IMR-90 (cell line): ENCODE measurements around the gene EPOP. TPM values are rescaled to one million over a fixed set of nuclear protein-coding genes. Genes with fewer than 3 reads are reported as not detected.
A peak's percentile ranks its signal among the peaks of the same experiment; 100 is the strongest.

Source experiments
- ATAC-seq: fragments of 200-7000 bp; cut with Tn5 transposase; 2 replicates; pipeline ENCODE4 v1.9.1; 2020; ENCODE audit warnings: low read depth, mild to moderate bottlenecking, moderate library complexity
- BruUV-seq: library from RNA; stranded (reverse); fragments of 400-500 nt; replicated peaks from 2 replicates; lab custom pipeline; 2021; lab: Mats Ljungman, UMichigan
- CTCF ChIA-PET: fragments of 300-600 bp; formaldehyde crosslinking; extraction: SDS; loops from one replicate; lab custom pipeline; 2021; ENCODE audit warnings: antibody characterized with exemption; lab: Yijun Ruan, JAX
- POLR2A ChIA-PET: fragments of 300-600 bp; sonication (Branson Sonifier 250); formaldehyde crosslinking; loops from one replicate; lab custom pipeline; 2022; ENCODE audit warnings: antibody characterized with exemption; ENCODE audit not compliant: unreplicated experiment; lab: Charles Lee
- DNase-seq: peaks from one replicate; pipeline ENCODE4 v3.0.0; 2013
- H2AFZ ChIP-seq: replicated peaks from 2 replicates; pipeline ENCODE3; 2013; ENCODE audit warnings: low read length, mild to moderate bottlenecking; ENCODE audit not compliant: poor library complexity
- H2AK5ac ChIP-seq: 2 replicates; pipeline ENCODE4 v1.6.1; 2013; ENCODE audit warnings: low read depth, low read length, inconsistent platforms
- H2AK9ac ChIP-seq: replicated peaks from 2 replicates; pipeline ENCODE3; 2013; ENCODE audit warnings: mild to moderate bottlenecking, low read depth, low read length, moderate library complexity; ENCODE audit not compliant: poor library complexity
- H2BK120ac ChIP-seq: 2 replicates; pipeline ENCODE4 v1.6.1; 2013; ENCODE audit warnings: low read depth, low read length, inconsistent platforms
- H2BK15ac ChIP-seq: 3 replicates; pipeline ENCODE4 v1.6.1; 2013; ENCODE audit warnings: low read depth, low read length, inconsistent platforms
- H2BK20ac ChIP-seq: 2 replicates; pipeline ENCODE4 v1.6.1; 2013; ENCODE audit warnings: low read depth, mild to moderate bottlenecking, inconsistent platforms, low read length, moderate library complexity
- H2BK5ac ChIP-seq: 2 replicates; pipeline ENCODE4 v1.6.1; 2013; ENCODE audit warnings: mild to moderate bottlenecking, low read depth, low read length, inconsistent platforms; ENCODE audit not compliant: poor library complexity, severe bottlenecking
- H3K14ac ChIP-seq: replicated peaks from 2 replicates; pipeline ENCODE4 v1.6.1; 2013; ENCODE audit warnings: low read depth, low read length, inconsistent platforms
- H3K18ac ChIP-seq: 2 replicates; pipeline ENCODE4 v1.6.1; 2013; ENCODE audit warnings: low read depth, low read length, control low read depth
- H3K23ac ChIP-seq: 2 replicates; pipeline ENCODE4 v1.6.1; 2013; ENCODE audit warnings: low read depth, low read length, inconsistent platforms
- H3K27ac ChIP-seq: 2 replicates; pipeline ENCODE4 v1.5.1; 2013; ENCODE audit warnings: mild to moderate bottlenecking, control low read depth, low read length; ENCODE audit not compliant: insufficient read depth
- H3K27me3 ChIP-seq: 2 replicates; pipeline ENCODE4 v1.6.1; 2013; ENCODE audit warnings: low read length; ENCODE audit not compliant: control insufficient read depth, insufficient read depth
- H3K36me3 ChIP-seq: 2 replicates; pipeline ENCODE4 v1.6.1; 2013; ENCODE audit warnings: low read length, mixed read lengths; ENCODE audit not compliant: control insufficient read depth, insufficient read depth
- H3K4ac ChIP-seq: 2 replicates; pipeline ENCODE4 v1.6.1; 2013; ENCODE audit warnings: low read depth, low read length, inconsistent platforms
- H3K4me1 ChIP-seq: 2 replicates; pipeline ENCODE4 v1.6.1; 2013; ENCODE audit warnings: low read length, mixed read lengths; ENCODE audit not compliant: control insufficient read depth, insufficient read depth
- H3K4me2 ChIP-seq: 2 replicates; pipeline ENCODE4 v1.6.1; 2013; ENCODE audit warnings: low read depth, mild to moderate bottlenecking, control low read depth, low read length, moderate library complexity
- H3K4me3 ChIP-seq: 2 replicates; pipeline ENCODE4 v1.5.1; 2013; ENCODE audit warnings: low read depth, mild to moderate bottlenecking, control low read depth, low read length, moderate library complexity; ENCODE audit not compliant: insufficient read depth
- H3K56ac ChIP-seq: 2 replicates; pipeline ENCODE4 v1.6.1; 2013; ENCODE audit warnings: low read length, inconsistent platforms; ENCODE audit not compliant: insufficient read depth; ENCODE audit errors: extremely low read depth
- H3K79me1 ChIP-seq, 2 experiments: 2 replicates each; pipeline ENCODE4 v1.6.1; 2013; ENCODE audit warnings: low read length in 2 of 2, inconsistent platforms in 1 of 2, low read depth in 1 of 2
- H3K9ac ChIP-seq: 2 replicates; pipeline ENCODE4 v1.6.1; 2013; ENCODE audit warnings: low read depth, low read length, control low read depth
- H3K9me1 ChIP-seq: 2 replicates; pipeline ENCODE4 v1.6.1; 2013; ENCODE audit warnings: low read length, inconsistent platforms; ENCODE audit not compliant: insufficient read depth
- H3K9me3 ChIP-seq: 2 replicates; pipeline ENCODE4 v1.6.1; 2013; ENCODE audit warnings: low read length; ENCODE audit not compliant: control insufficient read depth, insufficient read depth
- H4K20me1 ChIP-seq: 2 replicates; pipeline ENCODE4 v1.6.1; 2013; ENCODE audit warnings: low read length, inconsistent platforms; ENCODE audit not compliant: insufficient read depth
- H4K5ac ChIP-seq: 2 replicates; pipeline ENCODE4 v1.6.1; 2013; ENCODE audit warnings: mild to moderate bottlenecking, low read depth, low read length, control low read depth
- H4K8ac ChIP-seq, 2 experiments: 2 replicates each; pipeline ENCODE4 v1.6.1; 2013; ENCODE audit warnings: low read depth in 2 of 2, low read length in 2 of 2, control low read depth in 1 of 2, inconsistent platforms in 1 of 2
- H4K91ac ChIP-seq: 2 replicates; pipeline ENCODE4 v1.6.1; 2013; ENCODE audit warnings: low read depth, low read length, inconsistent platforms; ENCODE audit not compliant: insufficient read depth
- CEBPB ChIP-seq: IDR thresholded peaks from 2 replicates; pipeline ENCODE4 v1.6.1; 2012; ENCODE audit warnings: low read depth, low read length, improper control_type of control experiment
- CTCF ChIP-seq: conservative IDR thresholded peaks from 2 replicates; pipeline ENCODE4 v1.5.1; 2012; ENCODE audit warnings: mild to moderate bottlenecking, low read depth, low read length, improper control_type of control experiment
- FOS ChIP-seq: fragments of 150-350 bp; IDR thresholded peaks from 2 replicates; pipeline ENCODE4 v1.6.1; 2016; ENCODE audit warnings: low read depth, low read length
- MAFK ChIP-seq: IDR thresholded peaks from 2 replicates; pipeline ENCODE4 v1.6.1; 2012; ENCODE audit warnings: low read depth, low read length, improper control_type of control experiment
- MAZ ChIP-seq: IDR thresholded peaks from 2 replicates; pipeline ENCODE4 v1.6.1; 2012; ENCODE audit warnings: low read depth, mild to moderate bottlenecking, low read length, improper control_type of control experiment, moderate library complexity, borderline replicate concordance
- MXI1 ChIP-seq: IDR thresholded peaks from 2 replicates; pipeline ENCODE4 v1.6.1; 2012; ENCODE audit warnings: low read depth, mild to moderate bottlenecking, low read length, moderate library complexity, borderline replicate concordance
- NFE2L2 ChIP-seq: fragments of 150-350 bp; IDR thresholded peaks from 2 replicates; pipeline ENCODE4 v1.6.1; 2016; ENCODE audit warnings: low read depth, mild to moderate bottlenecking, low read length
- POLR2A ChIP-seq: IDR thresholded peaks from 2 replicates; pipeline ENCODE4 v1.6.1; 2012; ENCODE audit warnings: mild to moderate bottlenecking, low read depth, low read length
- RCOR1 ChIP-seq: IDR thresholded peaks from 2 replicates; pipeline ENCODE4 v1.6.1; 2012; ENCODE audit warnings: mild to moderate bottlenecking, low read length, improper control_type of control experiment; ENCODE audit not compliant: insufficient replicate concordance
- SMC3 ChIP-seq: fragments of 150-350 bp; IDR thresholded peaks from 2 replicates; pipeline ENCODE4 v1.6.1; 2016; ENCODE audit warnings: low read depth, mild to moderate bottlenecking, antibody characterized with exemption, low read length, moderate library complexity
- USF2 ChIP-seq: fragments of 150-350 bp; IDR thresholded peaks from 2 replicates; pipeline ENCODE4 v1.6.1; 2017; ENCODE audit warnings: mild to moderate bottlenecking, antibody characterized with exemption, low read length, low read depth
- WGBS, 2 experiments: methylation state at CpG; one replicate each; pipeline versions ENCODE4 v1.1.5 to v1.1.7; 2013; ENCODE audit warnings: missing lambda C conversion rate in 2 of 2; ENCODE audit not compliant: insufficient read length in 1 of 2; ENCODE audit errors: extremely low coverage in 2 of 2; 5-methylcytosine and 5-hydroxymethylcytosine counted together
- dilution Hi-C: fragments of 300-500 bp; cut with HindIII; formaldehyde crosslinking; loops from one replicate; pipeline ENCODE4 v1.14.3; 2018; ENCODE audit warnings: low sequenced_read_pairs; ENCODE audit not compliant: unreplicated experiment
- in situ Hi-C: fragments of 300-500 bp; cut with MboI; formaldehyde crosslinking; loops from 3 replicates; pipeline ENCODE4 v1.14.3; 2019; ENCODE audit warnings: low sequenced_read_pairs, inconsistent platforms, mixed read lengths
- intact Hi-C: fragments of 100-400 bp; cut with micrococcal nuclease; formaldehyde crosslinking; loops from 2 replicates; pipeline ENCODE4 v1.10.0; 2022
- polyA plus RNA-seq, 3 experiments: library from polyadenylated mRNA; depleted of rRNA; stranded (reverse); fragments of >200 nt; gene quantifications; 2 replicates each; pipeline ENCODE4 v1.2.3, GENCODE V29; 2012; ENCODE audit warnings: low replicate concordance in 1 of 3
- total RNA-seq: library from RNA; depleted of rRNA; stranded (reverse); fragments of >200 nt; gene quantifications from 2 replicates; pipeline ENCODE4 v1.2.3, GENCODE V29; 2012
- TF ChIP-seq, protein P1 (sequence below): fragments of 150-350 bp; IDR thresholded peaks from 2 replicates; pipeline ENCODE4 v1.6.1; 2016; ENCODE audit warnings: low read depth, mild to moderate bottlenecking, low read length, moderate library complexity, borderline replicate concordance

The EPOP gene
- total and polyA plus RNA-seq, 2 of the 4 experiments (the other 2 are of a cell fraction), result 0.36 to 0.82 TPM

DNA sequence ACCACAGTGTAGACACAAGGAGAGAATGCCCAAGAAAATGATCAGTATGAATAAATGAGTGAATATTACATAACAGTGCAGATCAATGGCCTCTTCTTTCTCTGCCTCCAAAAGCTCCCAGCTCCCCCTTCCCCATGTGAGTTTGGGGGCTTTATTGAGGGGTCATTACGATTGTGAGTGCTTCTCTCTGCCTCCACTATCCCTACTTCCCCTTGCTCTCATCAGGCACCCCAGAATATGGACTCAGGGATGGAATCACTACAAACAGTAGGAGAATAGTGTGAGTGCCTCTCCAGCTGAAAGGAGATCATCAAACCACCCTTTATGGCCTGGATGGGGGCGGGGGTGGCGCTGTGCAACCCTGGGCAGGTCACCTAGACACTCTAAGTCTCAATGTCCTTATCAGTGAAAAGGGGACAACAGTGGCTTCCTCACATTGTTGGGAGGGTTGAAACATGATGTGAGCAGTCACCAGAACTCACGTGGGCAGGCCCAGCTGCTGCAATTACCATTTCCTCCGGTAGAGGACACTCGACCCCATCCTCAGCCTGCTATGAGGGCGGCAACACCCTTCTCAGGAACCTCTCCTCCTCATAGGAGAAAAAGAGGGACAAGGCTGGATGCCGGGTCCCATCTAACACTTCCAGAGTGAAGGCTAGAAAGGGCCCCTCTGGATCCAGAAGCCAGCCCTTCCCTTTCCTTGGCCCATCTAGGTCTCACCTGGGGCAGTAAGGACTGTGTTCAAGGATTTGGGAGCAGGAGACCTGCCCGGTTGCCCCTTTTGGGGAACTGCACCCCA is 2.1 kb upstream of the EPOP start:
- no peak overlapping the region; the same call in 1 of the 2 replicates for H3K23ac ChIP-seq
- 0 out of 2 replicates have a peak overlapping the region, but pooled peaks have one; percentile 36 for H2BK120ac ChIP-seq
- peak overlapping the region in 1 of 2 experiments; percentile 88; a peak in 2 of 4 replicates for H4K8ac ChIP-seq
- peak; percentile 77 for DNase-seq
- ChIA-PET POLR2A (interaction anchor here (0.5 kb wide), 1 partner anchor 73 kb away, joined by 5 read pairs; no protein-coding TSS in a partner anchor), CTCF (interaction anchor here (0.6 to 1.8 kb wide), 8 partner anchors 10 to 69 kb away, joined by 3 to 9 read pairs (median 4); no protein-coding TSS in a partner anchor)
- dilution Hi-C loops, result no loop called here
- H2BK20ac ChIP-seq, result no peak overlapping the region
- H3K9me1 ChIP-seq, result no peaks in the 10 kb centered on the region
- H3K79me1 ChIP-seq, result no peaks in the 10 kb centered on the region
- 0 out of 2 replicates have a peak, but pooled peaks cover 2% of the 10 kb centered on the region for H4K20me1 ChIP-seq
- intact Hi-C loops, result loop anchor here (1.0 to 2.0 kb wide), 3 partner anchors 25 to 75 kb away; partner anchors contain the start of gene PSMB3
- H3K4me2 ChIP-seq, result 0 out of 2 replicates have a peak overlapping the region, but pooled peaks have one; percentile 7
- H3K18ac ChIP-seq, result no peak overlapping the region
- in situ Hi-C loops, result loop anchor here (5.0 kb wide), 1 partner anchor 55 kb away; the partner anchor contains the start of gene CISD3
- H3K9me3 ChIP-seq, result no peaks in the 10 kb centered on the region
- no peak overlapping the region for H3K4me3 ChIP-seq
- peaks cover 29% of the 10 kb centered on the region for H3K27me3 ChIP-seq
- peak overlapping the region; percentile 87 for H2AFZ ChIP-seq
- H3K36me3 ChIP-seq, result no peaks in the 10 kb centered on the region
- no peak overlapping the region for H3K27ac ChIP-seq
- peak overlapping the region; percentile 17 for H3K4ac ChIP-seq
- WGBS, 2 experiments, result no CpG with 5 or more reads among the region's 9 CpGs
- no peak overlapping the region; the same call in 1 of the 2 replicates for H4K91ac ChIP-seq
- H2BK15ac ChIP-seq, result no peak overlapping the region; the same call in 2 of the 3 replicates
- H2AK9ac ChIP-seq, result peak overlapping the region; percentile 74
- H2BK5ac ChIP-seq, result no peak overlapping the region
- no TSS peak for BruUV-seq
- H3K14ac ChIP-seq, result no peak overlapping the region
- peak overlapping the region; percentile 5; the same call in 1 of the 2 replicates for H4K5ac ChIP-seq
- H3K56ac ChIP-seq, result no peak overlapping the region
- no peak overlapping the region for H3K9ac ChIP-seq
- peak; percentile 83 for ATAC-seq
- H3K4me1 ChIP-seq, result no peaks in the 10 kb centered on the region
- peak overlapping the region; percentile 90 for H2AK5ac ChIP-seq
- TF ChIP-seq, protein P1, sequence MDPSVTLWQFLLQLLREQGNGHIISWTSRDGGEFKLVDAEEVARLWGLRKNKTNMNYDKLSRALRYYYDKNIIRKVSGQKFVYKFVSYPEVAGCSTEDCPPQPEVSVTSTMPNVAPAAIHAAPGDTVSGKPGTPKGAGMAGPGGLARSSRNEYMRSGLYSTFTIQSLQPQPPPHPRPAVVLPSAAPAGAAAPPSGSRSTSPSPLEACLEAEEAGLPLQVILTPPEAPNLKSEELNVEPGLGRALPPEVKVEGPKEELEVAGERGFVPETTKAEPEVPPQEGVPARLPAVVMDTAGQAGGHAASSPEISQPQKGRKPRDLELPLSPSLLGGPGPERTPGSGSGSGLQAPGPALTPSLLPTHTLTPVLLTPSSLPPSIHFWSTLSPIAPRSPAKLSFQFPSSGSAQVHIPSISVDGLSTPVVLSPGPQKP, result no peak
- peak; percentile 97 for TF ChIP-seq CTCF
- no peak for TF ChIP-seq RCOR1
- no peak for TF ChIP-seq CEBPB
- peak; percentile 23; the same call in 1 of the 2 replicates for TF ChIP-seq MAZ
- TF ChIP-seq MAFK, result no peak
- no peak for TF ChIP-seq NFE2L2
- TF ChIP-seq MXI1, result peak; percentile 80; the same call in 1 of the 2 replicates
- TF ChIP-seq USF2, result peak; percentile 83
- TF ChIP-seq FOS, result no peak
- TF ChIP-seq SMC3, result peak; percentile 91
- TF ChIP-seq POLR2A, result 0 out of 2 replicates have a peak, but pooled peaks have one; percentile 23
